22Rv1 (cell line): ENCODE measurements around the gene VTI1A.

ENCODE experiments used
- ZFX ChIP-seq: fragments of 450-650 bp; IDR thresholded peaks from 2 replicates; pipeline ENCODE4 v1.6.1; 2017; ENCODE audit warnings: antibody characterized with exemption, borderline replicate concordance
- TF ChIP-seq, protein P1 (sequence below): fragments of 450-650 bp; IDR thresholded peaks from 2 replicates; pipeline ENCODE4 v1.5.1; 2017; ENCODE audit warnings: mild to moderate bottlenecking

GRCh38 chr10:112558476-112559142, 111.6 kb downstream of the VTI1A start:
- TF ChIP-seq, protein P1, sequence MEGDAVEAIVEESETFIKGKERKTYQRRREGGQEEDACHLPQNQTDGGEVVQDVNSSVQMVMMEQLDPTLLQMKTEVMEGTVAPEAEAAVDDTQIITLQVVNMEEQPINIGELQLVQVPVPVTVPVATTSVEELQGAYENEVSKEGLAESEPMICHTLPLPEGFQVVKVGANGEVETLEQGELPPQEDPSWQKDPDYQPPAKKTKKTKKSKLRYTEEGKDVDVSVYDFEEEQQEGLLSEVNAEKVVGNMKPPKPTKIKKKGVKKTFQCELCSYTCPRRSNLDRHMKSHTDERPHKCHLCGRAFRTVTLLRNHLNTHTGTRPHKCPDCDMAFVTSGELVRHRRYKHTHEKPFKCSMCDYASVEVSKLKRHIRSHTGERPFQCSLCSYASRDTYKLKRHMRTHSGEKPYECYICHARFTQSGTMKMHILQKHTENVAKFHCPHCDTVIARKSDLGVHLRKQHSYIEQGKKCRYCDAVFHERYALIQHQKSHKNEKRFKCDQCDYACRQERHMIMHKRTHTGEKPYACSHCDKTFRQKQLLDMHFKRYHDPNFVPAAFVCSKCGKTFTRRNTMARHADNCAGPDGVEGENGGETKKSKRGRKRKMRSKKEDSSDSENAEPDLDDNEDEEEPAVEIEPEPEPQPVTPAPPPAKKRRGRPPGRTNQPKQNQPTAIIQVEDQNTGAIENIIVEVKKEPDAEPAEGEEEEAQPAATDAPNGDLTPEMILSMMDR = no peak
- no peak for TF ChIP-seq ZFX
